ENCODE data around the gene DDX41. TPM values are rescaled to one million over a fixed set of nuclear protein-coding genes. Genes with fewer than 3 reads are reported as not detected.

Gene DDX41
- total RNA-seq, 1 experiment from 2014 or later: 135 TPM

DNA sequence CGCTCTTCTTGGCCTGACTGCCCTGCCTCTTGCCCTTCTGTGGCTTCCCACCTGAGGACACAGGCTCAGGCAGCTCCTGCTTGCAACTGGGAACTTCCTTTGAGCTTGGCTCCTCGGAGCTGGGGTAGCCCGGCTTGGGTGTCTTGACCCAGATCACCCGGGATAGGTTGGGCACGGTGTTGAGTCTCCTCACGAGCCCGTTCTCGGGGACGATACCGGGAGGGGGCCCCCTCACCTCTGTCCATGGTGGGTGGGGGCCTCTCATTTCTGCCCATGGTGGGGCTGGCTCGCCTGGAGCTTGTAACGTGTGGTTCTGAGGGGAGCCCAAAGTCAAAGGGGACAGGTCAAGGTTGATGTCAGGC is 7.8 kb upstream of the DDX41 start:
- Mint-ChIP-seq H3K4me1 (ENCODE audit: insufficient read depth, unreplicated experiment) (peaks cover 7% of the 10 kb centered on the region), H3K9me3 (ENCODE audit: unreplicated experiment) (no peaks in the 10 kb centered on the region), H3K36me3 (ENCODE audit: insufficient read depth, unreplicated experiment) (peaks cover 38% of the 10 kb centered on the region), H3K27me3 (ENCODE audit: insufficient read depth, unreplicated experiment) (no peaks in the 10 kb centered on the region), H3K4me3 (ENCODE audit: unreplicated experiment) (no peak overlapping the region), H3K27ac (ENCODE audit: low read depth, unreplicated experiment) (no peak overlapping the region)
- CTCF ChIA-PET: interaction anchor here (0.9 to 1.0 kb wide), 2 partner anchors 23 to 215 kb away, joined by 3 to 5 read pairs; no protein-coding TSS in a partner anchor
- intact Hi-C loops (cut with micrococcal nuclease): no loop called here
- BruUV-seq (replicated peaks): TSS peak; percentile 14
- TF ChIP-seq, protein P1, sequence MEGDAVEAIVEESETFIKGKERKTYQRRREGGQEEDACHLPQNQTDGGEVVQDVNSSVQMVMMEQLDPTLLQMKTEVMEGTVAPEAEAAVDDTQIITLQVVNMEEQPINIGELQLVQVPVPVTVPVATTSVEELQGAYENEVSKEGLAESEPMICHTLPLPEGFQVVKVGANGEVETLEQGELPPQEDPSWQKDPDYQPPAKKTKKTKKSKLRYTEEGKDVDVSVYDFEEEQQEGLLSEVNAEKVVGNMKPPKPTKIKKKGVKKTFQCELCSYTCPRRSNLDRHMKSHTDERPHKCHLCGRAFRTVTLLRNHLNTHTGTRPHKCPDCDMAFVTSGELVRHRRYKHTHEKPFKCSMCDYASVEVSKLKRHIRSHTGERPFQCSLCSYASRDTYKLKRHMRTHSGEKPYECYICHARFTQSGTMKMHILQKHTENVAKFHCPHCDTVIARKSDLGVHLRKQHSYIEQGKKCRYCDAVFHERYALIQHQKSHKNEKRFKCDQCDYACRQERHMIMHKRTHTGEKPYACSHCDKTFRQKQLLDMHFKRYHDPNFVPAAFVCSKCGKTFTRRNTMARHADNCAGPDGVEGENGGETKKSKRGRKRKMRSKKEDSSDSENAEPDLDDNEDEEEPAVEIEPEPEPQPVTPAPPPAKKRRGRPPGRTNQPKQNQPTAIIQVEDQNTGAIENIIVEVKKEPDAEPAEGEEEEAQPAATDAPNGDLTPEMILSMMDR (IDR thresholded peaks at IDR 0.05; ENCODE audit: unreplicated experiment): no peak
- POLR2A ChIA-PET: interaction anchor here (1.0 to 2.3 kb wide), 5 partner anchors 20 to 68 kb away, joined by 3 to 9 read pairs (median 3); partner anchors contain the start of genes PDLIM7 and TMED9
- no peak for DNase-seq (ENCODE audit: unreplicated experiment)

DNA sequence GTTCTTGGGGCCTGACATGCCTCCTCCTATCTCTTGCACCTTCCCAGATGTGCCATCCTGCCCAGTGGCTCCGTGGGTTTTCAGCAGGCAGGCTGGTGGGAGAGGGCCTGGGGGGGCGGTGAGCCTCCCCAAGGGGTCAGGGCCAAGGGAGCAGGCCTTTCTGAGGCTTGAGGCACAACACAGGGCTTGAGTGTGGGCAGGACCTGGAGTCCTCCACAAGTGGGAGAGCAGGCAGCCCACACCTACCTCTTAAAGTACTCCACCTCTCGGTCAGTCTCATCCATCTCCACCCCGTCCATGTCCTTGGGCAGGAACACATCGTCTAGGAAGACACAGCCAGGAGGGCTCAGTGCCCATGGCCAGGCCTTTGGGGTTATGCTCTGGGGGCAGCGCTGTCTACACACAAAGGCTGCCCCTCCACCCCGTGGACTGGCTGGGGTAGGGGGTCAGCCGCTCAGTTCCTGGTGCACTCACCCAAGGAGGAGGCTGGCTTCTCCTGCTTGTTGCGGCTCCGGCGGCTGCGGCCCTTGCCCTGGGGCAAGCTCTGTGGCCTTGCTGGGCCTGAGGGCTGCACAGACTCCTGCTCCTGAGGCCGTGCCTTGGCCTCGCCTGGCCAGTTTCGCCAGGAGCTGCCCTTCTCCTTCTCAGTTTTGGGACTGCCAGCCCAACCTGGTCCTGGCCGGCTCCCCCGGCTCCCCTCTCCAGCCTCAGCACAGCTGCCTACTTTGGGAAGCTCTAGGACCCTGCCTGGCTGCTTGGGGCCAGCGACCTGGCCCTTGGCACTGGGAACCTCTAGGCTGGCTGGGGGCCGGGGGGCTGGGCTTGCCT is 7.2 kb upstream of the DDX41 start:
- H3K27ac Mint-ChIP-seq (ENCODE audit: low read depth, unreplicated experiment): no peak overlapping the region
- no peak for DNase-seq (ENCODE audit: unreplicated experiment)
- H3K27me3 Mint-ChIP-seq (ENCODE audit: insufficient read depth, unreplicated experiment): no peaks in the 10 kb centered on the region
- peaks cover 33% of the 10 kb centered on the region for H3K36me3 Mint-ChIP-seq (ENCODE audit: insufficient read depth, unreplicated experiment)
- no peaks in the 10 kb centered on the region for H3K9me3 Mint-ChIP-seq (ENCODE audit: unreplicated experiment)
- TF ChIP-seq, protein P1 (IDR thresholded peaks at IDR 0.05; ENCODE audit: unreplicated experiment): no peak
- CTCF ChIA-PET: no interaction called here
- POLR2A ChIA-PET: interaction anchor here (1.0 to 2.3 kb wide), 3 partner anchors 22 to 45 kb away, joined by 3 to 9 read pairs (median 3); partner anchors contain the start of gene PDLIM7
- intact Hi-C loops (cut with micrococcal nuclease): no loop called here
- H3K4me1 Mint-ChIP-seq (ENCODE audit: insufficient read depth, unreplicated experiment): peaks cover 12% of the 10 kb centered on the region
- no peak overlapping the region for H3K4me3 Mint-ChIP-seq (ENCODE audit: unreplicated experiment)
- BruUV-seq (replicated peaks): no TSS peak

DNA sequence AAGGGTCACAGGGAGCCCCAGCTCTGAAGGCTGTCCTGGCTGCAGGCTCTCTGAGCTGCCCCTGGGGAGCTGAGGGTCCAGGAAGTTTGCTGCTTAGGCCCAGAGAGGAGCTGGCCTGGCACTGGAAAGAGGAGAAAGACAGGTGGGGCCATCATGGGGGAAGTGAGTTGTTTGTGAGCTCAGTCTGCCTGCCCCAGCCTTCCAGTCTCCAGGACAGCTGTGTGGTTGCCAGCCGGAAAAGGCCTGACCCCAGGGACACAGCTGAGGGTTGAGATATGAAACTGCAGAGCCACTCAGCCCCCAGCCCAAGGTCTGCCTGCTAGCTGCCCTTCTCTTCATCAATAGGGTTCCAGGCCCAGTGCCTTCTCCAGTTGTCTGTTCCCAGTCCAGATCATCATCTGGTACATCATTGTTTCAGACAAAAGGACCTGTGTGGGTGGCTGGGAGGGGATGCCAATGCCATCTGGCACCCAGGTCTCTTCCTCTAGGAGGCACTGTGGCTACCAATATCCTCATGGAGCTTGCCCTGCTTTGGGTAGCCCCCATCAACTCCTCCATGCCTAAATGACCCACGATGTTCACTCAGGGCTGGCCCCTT is 4.3 kb upstream of the DDX41 start:
- no peak overlapping the region for H3K4me3 Mint-ChIP-seq (ENCODE audit: unreplicated experiment)
- POLR2A ChIA-PET: interaction anchor here (0.9 to 5.1 kb wide), 2 partner anchors 20 to 24 kb away, joined by 3 to 31 read pairs; no protein-coding TSS in a partner anchor
- TF ChIP-seq, protein P1 (IDR thresholded peaks at IDR 0.05; ENCODE audit: unreplicated experiment): no peak
- no TSS peak for BruUV-seq (replicated peaks)
- DNase-seq (ENCODE audit: unreplicated experiment): no peak
- H3K27me3 Mint-ChIP-seq (ENCODE audit: insufficient read depth, unreplicated experiment): no peaks in the 10 kb centered on the region
- H3K36me3 Mint-ChIP-seq (ENCODE audit: insufficient read depth, unreplicated experiment): peaks cover 43% of the 10 kb centered on the region
- CTCF ChIA-PET: interaction anchor here (0.5 to 2.9 kb wide), 8 partner anchors 13 to 244 kb away, joined by 3 to 12 read pairs (median 3); no protein-coding TSS in a partner anchor
- H3K9me3 Mint-ChIP-seq (ENCODE audit: unreplicated experiment): no peaks in the 10 kb centered on the region
- intact Hi-C loops (cut with micrococcal nuclease): no loop called here
- peaks cover 18% of the 10 kb centered on the region for H3K4me1 Mint-ChIP-seq (ENCODE audit: insufficient read depth, unreplicated experiment)
- H3K27ac Mint-ChIP-seq (ENCODE audit: low read depth, unreplicated experiment): peak overlapping the region; percentile 55

DNA sequence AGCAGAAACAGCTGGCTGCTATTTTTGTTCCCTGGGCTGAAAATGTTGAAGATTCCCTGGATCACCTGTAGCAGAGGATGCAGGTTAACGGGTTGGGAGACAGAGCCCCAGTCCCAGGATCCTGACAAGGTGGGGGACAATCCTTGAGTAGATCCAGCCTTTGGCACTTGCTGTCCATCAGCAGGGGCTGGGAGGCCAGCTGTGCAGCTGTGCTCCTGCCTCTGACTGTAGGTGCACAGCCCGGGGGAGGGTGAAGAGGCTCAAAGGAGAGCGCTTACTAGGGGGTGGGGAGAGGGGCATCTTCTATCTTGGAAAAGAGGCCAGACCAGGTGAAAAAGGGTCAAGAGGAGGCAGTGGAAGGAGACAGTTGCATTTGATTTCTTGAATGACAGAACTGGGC is 3.5 kb upstream of the DDX41 start:
- ChIA-PET CTCF (interaction anchor here (0.9 to 2.9 kb wide), 4 partner anchors 14 to 87 kb away, joined by 3 to 12 read pairs (median 4); no protein-coding TSS in a partner anchor), POLR2A (interaction anchor here (5.1 kb wide), 1 partner anchor 25 kb away, joined by 31 read pairs; no protein-coding TSS in a partner anchor)
- DNase-seq (ENCODE audit: unreplicated experiment): no peak
- Mint-ChIP-seq H3K9me3 (ENCODE audit: unreplicated experiment) (no peaks in the 10 kb centered on the region), H3K27ac (ENCODE audit: low read depth, unreplicated experiment) (peak overlapping the region; percentile 55), H3K27me3 (ENCODE audit: insufficient read depth, unreplicated experiment) (no peaks in the 10 kb centered on the region), H3K36me3 (ENCODE audit: insufficient read depth, unreplicated experiment) (peaks cover 50% of the 10 kb centered on the region), H3K4me1 (ENCODE audit: insufficient read depth, unreplicated experiment) (peaks cover 24% of the 10 kb centered on the region), H3K4me3 (ENCODE audit: unreplicated experiment) (no peak overlapping the region)
- no TSS peak for BruUV-seq (replicated peaks)
- intact Hi-C loops (cut with micrococcal nuclease): no loop called here
- TF ChIP-seq, protein P1 (IDR thresholded peaks at IDR 0.05; ENCODE audit: unreplicated experiment): no peak
